H1 (cell line): ENCODE results near the gene TRIM71. TPM values are rescaled to one million over a fixed set of nuclear protein-coding genes. Genes with fewer than 3 reads are reported as not detected.

Source experiments
- CTCF ChIA-PET: fragments of 300-600 bp; sonication (Branson Sonifier 250); formaldehyde crosslinking; loops from one replicate; lab custom pipeline; 2021; ENCODE audit not compliant: partially characterized antibody; lab: Charles Lee
- POLR2A ChIA-PET: fragments of 300-600 bp; sonication (Branson Sonifier 250); formaldehyde crosslinking; loops from one replicate; lab custom pipeline; 2021; ENCODE audit warnings: inconsistent platforms; ENCODE audit not compliant: partially characterized antibody; lab: Charles Lee
- DNase-seq, 2 experiments: peaks; one replicate each; pipeline versions ENCODE4 v3.0.0 to v3.0.0-alpha.2; 2010 to 2022; ENCODE audit warnings: low spot score in 2 of 2, low read depth in 1 of 2, mixed read lengths in 1 of 2
- FAIRE-seq: peaks from 2 replicates; lab custom pipeline; 2011; peaks lifted over from hg19 to GRCh38; lab: Jason Lieb, UNC
- H2AFZ ChIP-seq: 2 replicates; pipeline ENCODE4 v1.8.1; 2012; ENCODE audit warnings: low read length, inconsistent platforms
- H2AK5ac ChIP-seq: 2 replicates; pipeline ENCODE4 v1.6.1; 2013; ENCODE audit warnings: low read depth, low read length
- H2BK120ac ChIP-seq: replicated peaks from 2 replicates; pipeline ENCODE3; 2013; ENCODE audit warnings: low read depth, low read length, inconsistent platforms
- H2BK12ac ChIP-seq: 2 replicates; pipeline ENCODE4 v1.6.1; 2013; ENCODE audit warnings: low read depth, low read length
- H2BK15ac ChIP-seq: 2 replicates; pipeline ENCODE4 v1.6.1; 2013; ENCODE audit warnings: low read length
- H2BK20ac ChIP-seq: 2 replicates; pipeline ENCODE4 v1.6.1; 2013; ENCODE audit warnings: low read length
- H2BK5ac ChIP-seq: 2 replicates; pipeline ENCODE4 v1.6.1; 2013; ENCODE audit warnings: low read depth, low read length
- H3K14ac ChIP-seq: 2 replicates; pipeline ENCODE4 v1.6.1; 2013; ENCODE audit warnings: inconsistent platforms; ENCODE audit not compliant: insufficient read length
- H3K18ac ChIP-seq: 2 replicates; pipeline ENCODE4 v1.6.1; 2013; ENCODE audit warnings: low read length; ENCODE audit errors: extremely low read depth
- H3K23ac ChIP-seq: 2 replicates; pipeline ENCODE4 v1.6.1; 2013; ENCODE audit warnings: inconsistent platforms; ENCODE audit not compliant: insufficient read length
- H3K23me2 ChIP-seq: 2 replicates; pipeline ENCODE4 v1.6.1; 2013; ENCODE audit warnings: low read depth, low read length
- H3K27ac ChIP-seq: 2 replicates; pipeline ENCODE4 v1.6.1; 2011; ENCODE audit warnings: low read depth, low read length, inconsistent platforms
- H3K27me3 ChIP-seq, 4 experiments: replicated peaks in 1 of 4; 1 replicate in 1 of 4; 2 replicates in 3 of 4; pipeline versions ENCODE4 v1.6.1 to v1.8.1; 2011 to 2013; ENCODE audit warnings: low read length in 3 of 4, mild to moderate bottlenecking in 3 of 4, inconsistent platforms in 2 of 4, mixed read lengths in 2 of 4, moderate library complexity in 1 of 4; ENCODE audit not compliant: control insufficient read depth in 3 of 4, insufficient read depth in 3 of 4; ENCODE audit errors: extremely low read depth in 1 of 4
- H3K36me3 ChIP-seq, 4 experiments: 2 replicates each; pipeline versions ENCODE4 v1.6.1 to v1.8.1; 2011 to 2013; ENCODE audit warnings: mild to moderate bottlenecking in 4 of 4, low read length in 3 of 4, moderate library complexity in 2 of 4, control low read depth in 1 of 4, inconsistent platforms in 1 of 4; ENCODE audit not compliant: insufficient read depth in 4 of 4, control insufficient read depth in 2 of 4
- H3K4ac ChIP-seq: replicated peaks from 2 replicates; pipeline ENCODE3; 2013; ENCODE audit warnings: low read length, low read depth, mixed read lengths, inconsistent platforms; ENCODE audit not compliant: insufficient read length
- H3K4me1 ChIP-seq, 4 experiments: replicated peaks in 1 of 4; 1 replicate in 1 of 4; 2 replicates in 3 of 4; pipeline versions ENCODE4 v1.6.1 to v1.8.1; 2011 to 2013; ENCODE audit warnings: low read length in 3 of 4, inconsistent platforms in 2 of 4, mixed read lengths in 1 of 4; ENCODE audit not compliant: insufficient read depth in 4 of 4, control insufficient read depth in 3 of 4
- H3K4me2 ChIP-seq, 2 experiments: 2 replicates each; pipeline versions ENCODE4 v1.6.1 to v1.8.1; 2011 to 2013; ENCODE audit warnings: low read depth in 2 of 2, low read length in 2 of 2, control low read depth in 1 of 2, inconsistent platforms in 1 of 2, mild to moderate bottlenecking in 1 of 2; ENCODE audit not compliant: insufficient read depth in 1 of 2
- H3K4me3 ChIP-seq, 4 experiments: fragments of 200-600, 300-600 bp in 1 of 4; sonication (generic), shearing (Covaris generic), sonication (Bioruptor Twin) in 1 of 4; 2 replicates each; pipeline versions ENCODE4 v1.5.1 to v1.8.1; 2011 to 2016; ENCODE audit warnings: low read length in 4 of 4, low read depth in 3 of 4, control low read depth in 2 of 4, inconsistent platforms in 2 of 4, mild to moderate bottlenecking in 2 of 4, mixed read lengths in 1 of 4, moderate library complexity in 1 of 4; ENCODE audit not compliant: insufficient read depth in 2 of 4; ENCODE audit errors: extremely low read depth in 1 of 4
- H3K56ac ChIP-seq: replicated peaks from 2 replicates; pipeline ENCODE3; 2013; ENCODE audit warnings: low read depth, mild to moderate bottlenecking, mixed read lengths, low read length, inconsistent platforms; ENCODE audit not compliant: insufficient read length
- H3K79me1 ChIP-seq: 2 replicates; pipeline ENCODE4 v1.6.1; 2013; ENCODE audit warnings: low read depth, low read length, control low read depth
- H3K79me2 ChIP-seq, 2 experiments: 2 replicates each; pipeline versions ENCODE4 v1.6.1 to v1.8.1; 2012 to 2013; ENCODE audit warnings: low read length in 2 of 2, mild to moderate bottlenecking in 2 of 2, inconsistent platforms in 1 of 2; ENCODE audit not compliant: insufficient read depth in 2 of 2, control insufficient read depth in 1 of 2
- H3K9ac ChIP-seq, 4 experiments: replicated peaks in 1 of 4; 1 replicate in 1 of 4; 2 replicates in 3 of 4; pipeline versions ENCODE4 v1.6.1 to v1.8.1; 2011 to 2013; ENCODE audit warnings: low read depth in 3 of 4, low read length in 3 of 4, control low read depth in 2 of 4, mild to moderate bottlenecking in 2 of 4, moderate library complexity in 2 of 4, inconsistent platforms in 1 of 4; ENCODE audit errors: extremely low read depth in 1 of 4
- H3K9me3 ChIP-seq, 2 experiments: 2 replicates each; pipeline versions ENCODE4 v1.6.1 to v1.8.1; 2012 to 2013; ENCODE audit warnings: mild to moderate bottlenecking in 2 of 2, moderate library complexity in 2 of 2, control low read depth in 1 of 2, inconsistent platforms in 1 of 2, low read depth in 1 of 2, low read length in 1 of 2, mixed read lengths in 1 of 2; ENCODE audit not compliant: insufficient read depth in 2 of 2
- H4K20me1 ChIP-seq, 2 experiments: replicated peaks in 1 of 2; 2 replicates each; pipeline versions ENCODE3 to v1.8.1; 2011 to 2013; ENCODE audit warnings: inconsistent platforms in 2 of 2, low read length in 2 of 2, mild to moderate bottlenecking in 1 of 2; ENCODE audit not compliant: insufficient read depth in 2 of 2, control insufficient read depth in 1 of 2
- H4K5ac ChIP-seq: 2 replicates; pipeline ENCODE4 v1.6.1; 2013; ENCODE audit warnings: low read length, low read depth, mixed read lengths, inconsistent platforms; ENCODE audit not compliant: insufficient read length
- H4K8ac ChIP-seq: 2 replicates; pipeline ENCODE4 v1.8.0; 2013; ENCODE audit warnings: mild to moderate bottlenecking, moderate library complexity, low read length, inconsistent platforms; ENCODE audit not compliant: insufficient read depth; ENCODE audit errors: extremely low read depth
- H4K91ac ChIP-seq: replicated peaks from 2 replicates; pipeline ENCODE3; 2013; ENCODE audit warnings: low read length, mixed read lengths, inconsistent platforms; ENCODE audit not compliant: insufficient read length
- POLR2A ChIP-seq, 2 experiments: IDR thresholded peaks; 1 replicate in 1 of 2; 2 replicates in 1 of 2; pipeline ENCODE4 v1.6.1; 2011; ENCODE audit warnings: low read depth in 2 of 2, low read length in 2 of 2, mild to moderate bottlenecking in 2 of 2; ENCODE audit errors: control extremely low read depth in 1 of 2
- WGBS, 2 experiments: shearing (Covaris generic) in 1 of 2; methylation state at CpG; one replicate each; pipeline versions ENCODE4 v1.1.6 to v1.1.7; 2013 to 2015; ENCODE audit warnings: low lambda C conversion rate in 2 of 2, mixed read lengths in 2 of 2, inconsistent platforms in 1 of 2, low coverage in 1 of 2, missing lambda C conversion rate in 1 of 2; ENCODE audit not compliant: insufficient replicate concordance in 2 of 2, insufficient coverage in 1 of 2, insufficient read length in 1 of 2; ENCODE audit errors: extremely low coverage in 1 of 2, missing lambda C conversion rate in 1 of 2; 5-methylcytosine and 5-hydroxymethylcytosine counted together
- polyA plus RNA-seq, 7 experiments: library from polyadenylated mRNA; depleted of rRNA in 3 of 7; stranded (reverse) in 5 of 7; unstranded in 2 of 7; fragments of >200 nt in 5 of 7; fragments of 200-250 nt in 2 of 7; gene quantifications; 1 replicate in 5 of 7; 2 replicates in 1 of 7; 4 replicates in 1 of 7; pipeline versions ENCODE4 v1.2.1 to v1.2.3, GENCODE V29; 2011 to 2013; ENCODE audit warnings: missing spikeins in 2 of 7, mixed read lengths in 2 of 7
- total RNA-seq: library from RNA; stranded (reverse); fragmentation: NEBNext Ultra II Directional; extraction: Animal tissue kit (Norgen Biotek cat#: 25700); gene quantifications from 2 replicates; pipeline ENCODE4 v1.2.1, GENCODE V29; 2021
- TF ChIP-seq, protein P1 (sequence below): IDR thresholded peaks from 2 replicates; pipeline ENCODE4 v1.6.1; 2012; ENCODE audit warnings: inconsistent platforms

TRIM71 gene
- total and polyA plus RNA-seq, 2 of the 8 experiments (the other 6 are each of a cell fraction or from before 2014, with no cell fraction given): 53.7 to 293 TPM

DNA sequence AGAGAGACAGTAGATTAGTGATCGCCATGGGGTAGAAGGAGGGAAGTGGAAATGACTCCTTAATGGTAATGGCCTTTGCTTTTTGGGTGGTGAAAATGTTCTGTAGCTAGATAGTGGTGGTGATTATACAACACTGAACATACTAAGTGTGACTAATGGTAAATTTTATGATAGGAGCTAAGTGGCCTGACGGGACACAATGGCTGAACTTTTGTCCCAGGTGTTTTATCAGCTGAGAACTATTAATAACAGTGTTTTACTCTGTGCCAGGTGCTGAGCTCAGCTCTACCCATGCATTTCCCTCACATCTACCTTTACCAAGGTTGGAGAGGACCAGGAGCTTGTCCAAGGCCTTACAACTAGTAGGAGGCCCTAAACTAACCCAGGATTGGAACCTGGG is 66.8 kb downstream of the TRIM71 start:
- no peaks in the 10 kb centered on the region for H3K23me2 ChIP-seq
- peaks cover 30 to 99% of the 10 kb centered on the region in 2 experiments; a peak in 3 of 4 replicates for H3K79me2 ChIP-seq
- no peak overlapping the region for H4K8ac ChIP-seq
- H3K4me1 ChIP-seq: peaks cover 4 to 23% (median 17%) of the 10 kb centered on the region in 4 experiments; a peak in 6 of 7 replicates
- H2BK5ac ChIP-seq: no peak overlapping the region
- no peak overlapping the region for H2AK5ac ChIP-seq
- WGBS, 2 experiments: 88% methylated on average over 2 of the region's 2 CpGs; no CpG with 5 or more reads in 1 of the 2 experiments
- no peaks in the 10 kb centered on the region for H3K9me3 ChIP-seq
- no peak overlapping the region for H4K5ac ChIP-seq
- peaks cover 18% of the 10 kb centered on the region for H3K79me1 ChIP-seq
- no peak overlapping the region for H4K91ac ChIP-seq
- ChIA-PET CTCF (interaction anchor here (0.6 to 5.5 kb wide), 10 partner anchors 11 to 207 kb away, joined by 3 to 40 read pairs (median 4); no protein-coding TSS in a partner anchor), POLR2A (interaction anchor here (0.7 to 10.0 kb wide), 6 partner anchors 10 to 189 kb away, joined by 3 to 84 read pairs (median 10); no protein-coding TSS in a partner anchor)
- no peak overlapping the region for H3K14ac ChIP-seq
- FAIRE-seq (no peak), DNase-seq (no peak)
- H2BK120ac ChIP-seq: no peak overlapping the region
- H3K23ac ChIP-seq: no peak overlapping the region
- no peak overlapping the region for H2BK12ac ChIP-seq
- H3K56ac ChIP-seq: no peak overlapping the region
- no peak overlapping the region for H2BK20ac ChIP-seq
- no peak overlapping the region for H3K18ac ChIP-seq
- peaks cover 46 to 50% of the 10 kb centered on the region in 2 experiments for H4K20me1 ChIP-seq
- no peak overlapping the region for H3K4ac ChIP-seq
- no peak overlapping the region for H2BK15ac ChIP-seq
- H2AFZ ChIP-seq: no peak overlapping the region
- no peak overlapping the region for H3K9ac ChIP-seq
- peaks cover 18 to 92% (median 56%) of the 10 kb centered on the region in 4 experiments; a peak in 7 of 8 replicates for H3K36me3 ChIP-seq
- TF ChIP-seq, protein P1, sequence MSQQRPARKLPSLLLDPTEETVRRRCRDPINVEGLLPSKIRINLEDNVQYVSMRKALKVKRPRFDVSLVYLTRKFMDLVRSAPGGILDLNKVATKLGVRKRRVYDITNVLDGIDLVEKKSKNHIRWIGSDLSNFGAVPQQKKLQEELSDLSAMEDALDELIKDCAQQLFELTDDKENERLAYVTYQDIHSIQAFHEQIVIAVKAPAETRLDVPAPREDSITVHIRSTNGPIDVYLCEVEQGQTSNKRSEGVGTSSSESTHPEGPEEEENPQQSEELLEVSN: no peak
- TF ChIP-seq POLR2A (IDR thresholded peaks at IDR 0.05; ENCODE audit: control extremely low read depth in 1 of 2, low read depth in 2 of 2, low read length in 2 of 2): peak in 1 of 2 experiments; percentile 28; a peak in 1 of 3 replicates
- H3K4me3 ChIP-seq: no peak overlapping the region
- no peak overlapping the region for H3K27ac ChIP-seq
- no peak overlapping the region; a peak in 1 of 4 replicates for H3K4me2 ChIP-seq
- no peaks in the 10 kb centered on the region for H3K27me3 ChIP-seq
